ENCODE measurements around the gene ERBB4.

Gene ERBB4

DNA sequence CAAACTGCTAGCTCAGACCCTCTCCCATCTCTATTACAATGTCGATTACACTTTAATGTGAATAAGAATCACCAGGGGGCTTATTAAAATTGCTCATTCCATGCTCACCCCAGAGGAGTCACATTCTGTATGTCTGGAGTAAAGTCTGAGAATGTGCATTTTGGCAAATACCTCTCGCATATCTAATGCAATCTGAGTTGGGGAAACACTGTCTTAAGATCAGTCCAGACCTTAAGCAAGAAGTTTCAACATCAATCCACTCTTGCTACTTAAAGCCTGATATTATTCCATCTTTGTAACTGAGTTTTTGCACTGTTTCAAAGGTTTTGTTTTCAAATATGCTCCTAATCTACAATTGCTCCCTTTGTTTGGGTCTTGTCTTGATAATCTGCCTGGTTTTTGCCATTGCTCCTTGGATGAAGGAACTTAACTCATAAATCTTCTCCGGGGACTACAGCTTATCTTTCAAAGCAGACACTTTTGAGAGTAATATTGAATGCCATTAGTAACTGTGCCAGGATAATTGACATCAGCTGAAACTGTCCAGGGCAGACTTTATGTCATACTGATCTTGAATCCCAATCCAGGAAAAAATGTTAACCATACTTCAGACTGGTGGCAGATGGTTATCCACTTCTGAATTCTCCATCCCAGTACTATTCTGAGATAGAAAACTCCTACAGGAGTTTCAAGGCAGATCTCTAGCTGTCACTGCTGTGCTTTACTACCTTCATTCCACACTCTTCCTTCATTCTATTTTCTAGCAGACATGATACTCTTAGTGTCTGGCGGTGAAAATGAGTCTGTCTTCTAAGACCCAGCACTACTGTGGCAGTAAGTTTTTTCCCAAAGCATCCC is 200.9 kb downstream of the ERBB4 start:
- TF ChIP-seq, protein P1, sequence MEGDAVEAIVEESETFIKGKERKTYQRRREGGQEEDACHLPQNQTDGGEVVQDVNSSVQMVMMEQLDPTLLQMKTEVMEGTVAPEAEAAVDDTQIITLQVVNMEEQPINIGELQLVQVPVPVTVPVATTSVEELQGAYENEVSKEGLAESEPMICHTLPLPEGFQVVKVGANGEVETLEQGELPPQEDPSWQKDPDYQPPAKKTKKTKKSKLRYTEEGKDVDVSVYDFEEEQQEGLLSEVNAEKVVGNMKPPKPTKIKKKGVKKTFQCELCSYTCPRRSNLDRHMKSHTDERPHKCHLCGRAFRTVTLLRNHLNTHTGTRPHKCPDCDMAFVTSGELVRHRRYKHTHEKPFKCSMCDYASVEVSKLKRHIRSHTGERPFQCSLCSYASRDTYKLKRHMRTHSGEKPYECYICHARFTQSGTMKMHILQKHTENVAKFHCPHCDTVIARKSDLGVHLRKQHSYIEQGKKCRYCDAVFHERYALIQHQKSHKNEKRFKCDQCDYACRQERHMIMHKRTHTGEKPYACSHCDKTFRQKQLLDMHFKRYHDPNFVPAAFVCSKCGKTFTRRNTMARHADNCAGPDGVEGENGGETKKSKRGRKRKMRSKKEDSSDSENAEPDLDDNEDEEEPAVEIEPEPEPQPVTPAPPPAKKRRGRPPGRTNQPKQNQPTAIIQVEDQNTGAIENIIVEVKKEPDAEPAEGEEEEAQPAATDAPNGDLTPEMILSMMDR (IDR thresholded peaks at IDR 0.05; ENCODE audit: low read depth, low read length) = no peak
- no peak for DNase-seq

DNA sequence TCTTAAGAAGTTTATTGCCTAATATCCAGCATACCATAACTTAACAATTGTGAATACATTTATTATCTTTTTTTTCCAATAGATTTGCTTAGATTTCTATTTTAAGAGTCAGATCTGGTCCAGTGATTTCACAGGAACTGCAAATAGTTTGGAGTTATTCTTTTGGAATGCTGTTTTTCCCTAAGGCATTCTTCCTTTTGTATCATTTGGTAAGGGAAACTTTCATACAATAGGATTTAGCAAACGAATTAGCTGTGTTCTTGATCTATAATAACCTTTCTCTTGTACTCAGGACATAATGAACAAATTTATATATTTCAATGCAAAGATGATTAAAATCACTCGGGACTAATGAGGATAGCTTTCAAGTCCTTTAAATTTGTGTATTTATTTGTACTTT is 201.6 kb downstream of the ERBB4 start:
- Histone ChIP-seq H3K27ac (no peak overlapping the region), H3K4me3 (ENCODE audit: low read depth, low read length) (no peak overlapping the region), H3K9me3 (ENCODE audit: severe bottlenecking) (no peaks in the 10 kb centered on the region), H3K27me3 (ENCODE audit: insufficient read depth, low read depth, severe bottlenecking) (no peaks in the 10 kb centered on the region), H3K36me3 (no peaks in the 10 kb centered on the region)
- TF ChIP-seq, protein P1 (IDR thresholded peaks at IDR 0.05; ENCODE audit: low read depth, low read length) = no peak
- no peak for DNase-seq

More for the DNA sequence above, 200.9 kb downstream of the ERBB4 start:
- Histone ChIP-seq H3K27ac (no peak overlapping the region), H3K27me3 (ENCODE audit: insufficient read depth, low read depth, severe bottlenecking) (no peaks in the 10 kb centered on the region), H3K4me3 (ENCODE audit: low read depth, low read length) (no peak overlapping the region), H3K36me3 (no peaks in the 10 kb centered on the region), H3K9me3 (ENCODE audit: severe bottlenecking) (no peaks in the 10 kb centered on the region)

DNA sequence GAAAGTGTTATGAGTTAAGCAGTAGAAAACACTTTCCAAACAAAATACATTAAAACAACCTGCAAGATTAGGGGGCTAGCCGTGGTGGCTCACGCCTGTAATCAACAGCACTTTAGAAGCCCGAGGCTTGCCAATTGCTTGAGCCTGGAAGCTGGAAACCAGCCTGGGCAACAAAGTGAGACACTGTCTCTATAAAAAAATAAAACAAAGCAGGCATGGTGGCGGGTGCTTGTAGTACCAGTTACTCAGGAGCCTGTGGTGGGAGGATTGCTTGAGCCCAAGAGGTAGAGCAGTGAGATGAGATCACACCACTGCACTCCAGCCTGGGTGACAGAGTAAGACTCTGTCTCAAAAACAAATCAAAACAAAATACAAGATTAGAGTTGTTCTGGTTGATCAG is 208.3 kb downstream of the ERBB4 start:
- Histone ChIP-seq H3K27ac (no peak overlapping the region), H3K27me3 (ENCODE audit: insufficient read depth, low read depth, severe bottlenecking) (no peaks in the 10 kb centered on the region), H3K4me3 (ENCODE audit: low read depth, low read length) (no peak overlapping the region), H3K36me3 (no peaks in the 10 kb centered on the region), H3K9me3 (ENCODE audit: severe bottlenecking) (no peaks in the 10 kb centered on the region)
- TF ChIP-seq, protein P1 (IDR thresholded peaks at IDR 0.05; ENCODE audit: low read depth, low read length) = no peak
- no peak for DNase-seq

DNA sequence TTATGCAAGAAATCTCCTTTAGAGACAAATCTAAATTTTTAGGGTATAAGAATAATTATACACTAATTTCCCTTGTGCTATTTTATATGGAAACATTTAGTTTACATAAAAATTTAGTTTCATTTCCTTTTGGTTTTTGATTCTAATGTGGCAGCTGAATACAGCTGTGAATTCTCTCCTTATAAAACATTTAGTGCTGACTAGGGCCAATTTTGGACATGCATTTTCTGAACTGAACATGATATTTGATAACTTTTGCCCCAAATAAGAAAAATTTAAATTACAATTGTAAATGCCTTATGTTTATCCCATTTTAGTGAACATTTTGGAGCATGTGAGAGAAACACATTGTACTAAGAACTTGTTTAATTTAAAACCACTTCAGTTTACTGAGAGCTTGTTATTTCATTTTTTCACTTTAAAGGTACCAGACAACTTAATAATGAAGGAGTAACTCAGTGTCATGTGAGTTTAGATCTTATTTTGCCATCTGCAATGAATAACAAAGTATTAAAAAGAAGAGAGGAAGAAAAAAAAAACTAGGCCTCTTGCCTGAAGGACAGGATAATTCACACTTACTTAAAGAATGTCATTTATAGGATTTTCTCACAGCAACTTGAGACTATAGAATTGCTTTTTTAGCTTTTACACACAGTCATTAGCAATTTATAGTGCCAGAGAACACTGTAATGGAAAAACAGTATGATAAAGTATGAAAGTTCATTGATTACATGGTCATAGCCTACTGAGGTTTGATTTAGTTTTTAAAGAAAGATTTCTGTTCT is 209.7 kb downstream of the ERBB4 start:
- Histone ChIP-seq H3K27me3 (ENCODE audit: insufficient read depth, low read depth, severe bottlenecking) (no peaks in the 10 kb centered on the region), H3K27ac (no peak overlapping the region), H3K36me3 (no peaks in the 10 kb centered on the region), H3K4me3 (ENCODE audit: low read depth, low read length) (no peak overlapping the region), H3K9me3 (ENCODE audit: severe bottlenecking) (no peaks in the 10 kb centered on the region)
- TF ChIP-seq, protein P1 (IDR thresholded peaks at IDR 0.05; ENCODE audit: low read depth, low read length) = no peak
- DNase-seq = no peak

DNA sequence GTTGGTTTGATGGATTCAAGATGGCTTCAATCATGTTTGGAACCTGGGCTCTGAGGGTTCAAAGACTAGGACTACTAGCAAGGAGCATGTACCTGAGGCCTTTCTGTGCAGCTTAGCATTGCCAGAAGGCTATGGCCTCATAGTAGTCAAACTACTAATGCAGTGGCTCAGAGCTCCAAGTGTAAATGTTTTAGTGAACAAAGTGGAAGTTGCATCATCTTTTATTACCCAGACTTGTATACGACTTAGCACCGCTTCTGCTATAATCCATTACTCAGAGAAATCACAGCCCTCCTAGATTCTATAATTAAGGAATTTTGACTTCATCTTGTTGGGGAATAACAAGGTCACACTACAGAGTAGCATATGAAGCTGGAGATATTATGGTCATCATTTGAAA is 210.5 kb downstream of the ERBB4 start:
- no peak overlapping the region for H3K27ac ChIP-seq
- DNase-seq = no peak
- no peaks in the 10 kb centered on the region for H3K9me3 ChIP-seq (ENCODE audit: severe bottlenecking)
- TF ChIP-seq, protein P1 (IDR thresholded peaks at IDR 0.05; ENCODE audit: low read depth, low read length) = no peak
- no peak overlapping the region for H3K4me3 ChIP-seq (ENCODE audit: low read depth, low read length)
- H3K36me3 ChIP-seq = no peaks in the 10 kb centered on the region
- no peaks in the 10 kb centered on the region for H3K27me3 ChIP-seq (ENCODE audit: insufficient read depth, low read depth, severe bottlenecking)
